ENCODE data around the gene KIF27.
A peak's percentile ranks its signal among the peaks of the same experiment; 100 is the strongest.
"Not testable (repeated sequence)": the region's sequence is repeated elsewhere in the genome, so short reads cannot be mapped to it uniquely, and the experiment has no call there.

Gene KIF27

DNA sequence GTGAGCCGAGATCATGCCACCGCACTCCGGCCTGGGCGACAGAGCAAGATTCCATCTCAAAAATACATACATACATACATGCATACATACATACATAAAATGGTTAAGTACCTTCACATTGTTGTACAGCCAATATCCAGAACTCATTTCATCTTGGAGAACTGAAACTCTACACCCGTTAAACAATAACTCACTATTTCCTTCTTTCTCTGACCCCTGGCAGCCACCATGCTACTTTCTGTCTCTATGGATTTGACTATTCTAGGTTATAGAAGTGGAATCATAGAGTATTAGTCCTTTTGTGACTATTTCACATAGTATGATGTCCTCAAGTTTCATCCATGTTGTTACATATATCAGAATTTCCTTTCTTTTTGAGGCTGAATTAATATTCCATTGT, 9.6 kb upstream of the KIF27 start:
- DNase-seq (ENCODE audit: low spot score): no peak

- DNase-seq (ENCODE audit: low spot score): no peak
Measured at GRCh38 chr9:83927591-83927990, 6.4 kb upstream of the KIF27 start.

DNA sequence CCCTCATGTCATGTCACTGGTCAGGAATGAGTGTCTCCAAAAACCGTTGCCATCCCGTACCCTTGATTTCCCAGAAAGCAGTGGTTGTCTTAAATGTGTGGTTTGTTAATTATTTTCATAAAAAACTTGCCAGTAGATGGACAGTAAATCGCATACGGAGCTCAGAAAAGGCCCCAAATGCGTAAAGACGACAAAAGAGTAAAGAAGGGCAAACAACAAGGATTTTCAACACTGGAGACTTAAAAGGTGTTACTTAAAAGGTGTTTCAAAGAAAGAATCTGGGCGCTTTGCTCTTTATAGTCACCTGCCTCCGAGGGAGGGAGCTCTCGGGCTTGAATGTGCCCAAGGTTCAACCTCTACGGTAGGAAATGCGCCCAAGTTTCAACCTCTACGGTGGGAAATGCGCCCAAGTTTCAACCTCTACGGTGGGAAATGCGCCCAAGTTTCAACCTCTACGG, 734 bp downstream of the KIF27 start:
- peak; percentile 48 for DNase-seq (ENCODE audit: low spot score)

DNA sequence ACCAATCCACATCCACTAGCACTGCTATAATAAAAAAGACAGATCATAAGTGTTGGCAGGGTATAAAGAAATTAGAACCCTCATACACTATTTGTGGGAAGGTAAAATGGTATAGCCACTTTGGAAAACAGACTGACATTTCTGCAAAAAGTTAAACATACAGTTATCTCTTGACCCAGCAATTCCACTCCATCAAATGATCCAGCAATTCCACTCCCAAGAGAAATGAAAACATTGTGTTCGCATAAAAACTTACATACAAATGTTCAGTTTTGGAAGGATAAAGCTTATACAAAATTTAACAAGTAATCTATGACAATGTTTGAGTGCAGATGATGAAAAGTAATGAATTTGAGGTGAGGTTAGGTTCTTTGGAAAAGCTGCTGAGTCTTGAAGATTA, 2.1 kb downstream of the KIF27 start:
- DNase-seq (ENCODE audit: low spot score): no peak

DNA sequence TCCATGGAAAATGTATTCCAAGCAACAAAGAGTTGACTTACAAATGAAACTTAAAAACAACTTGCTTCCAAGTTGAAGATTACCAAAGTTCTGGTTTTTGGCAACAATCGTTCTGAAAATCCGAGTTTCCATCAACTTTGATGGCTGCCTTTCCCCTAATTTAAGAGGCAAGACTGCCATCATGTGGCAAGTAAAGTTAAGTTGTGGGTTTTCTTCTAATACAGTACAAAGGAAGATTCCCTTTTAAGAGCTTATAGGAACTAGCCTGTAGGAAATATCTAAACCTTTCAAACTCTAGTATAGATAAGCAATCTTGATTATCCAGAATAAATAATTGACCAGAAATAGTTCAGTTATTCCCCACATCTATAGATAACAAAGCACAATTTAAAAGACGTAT, 9.0 kb downstream of the KIF27 start:
- DNase-seq (ENCODE audit: low spot score): peak; percentile 24

DNA sequence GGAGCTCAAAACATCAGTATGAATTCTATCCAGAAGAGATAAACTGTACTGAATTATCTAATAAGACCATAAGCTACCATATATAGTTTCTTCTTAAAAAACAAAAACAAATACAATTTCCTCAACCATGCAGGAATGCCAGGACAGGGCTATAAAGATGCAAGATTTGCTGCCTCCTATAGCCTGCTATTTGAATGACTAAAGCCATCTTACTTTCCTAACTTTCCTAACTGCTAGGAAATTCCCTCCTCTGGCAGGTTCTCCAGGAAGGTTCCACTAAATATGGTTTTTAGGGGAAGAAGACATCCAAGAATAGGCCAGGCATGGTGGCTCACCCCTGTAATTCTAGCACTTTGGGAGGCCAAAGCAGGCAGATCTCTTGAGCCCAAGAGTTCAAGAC, 15.1 kb downstream of the KIF27 start:
- DNase-seq (ENCODE audit: low spot score): no peak

GRCh38 chr9:83900615-83901014, 20.6 kb downstream of the KIF27 start:
- DNase-seq (ENCODE audit: low spot score): not testable (repeated sequence)

- not testable (repeated sequence) for DNase-seq (ENCODE audit: low spot score)
Measured at GRCh38 chr9:83894301-83894700, 26.9 kb downstream of the KIF27 start.

DNA sequence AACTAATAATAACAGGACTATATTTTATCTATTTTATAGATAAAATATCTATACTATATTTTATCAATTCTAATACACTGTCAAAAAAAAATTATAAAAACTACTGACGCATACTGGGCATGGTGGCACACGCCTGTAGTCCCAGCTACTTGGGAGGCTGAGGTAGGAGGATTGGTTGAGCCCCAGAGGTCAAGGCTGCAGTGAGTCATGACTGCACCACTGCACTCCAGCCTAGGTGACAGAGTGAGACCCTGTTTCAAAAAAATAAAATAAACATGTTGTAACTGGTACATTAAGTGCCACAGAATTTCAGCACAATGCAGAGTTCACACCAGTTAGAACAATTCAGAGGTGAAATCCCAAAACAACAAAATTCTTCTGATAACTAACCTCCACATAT, 34.7 kb downstream of the KIF27 start:
- not testable (repeated sequence) for DNase-seq (ENCODE audit: low spot score)

DNA sequence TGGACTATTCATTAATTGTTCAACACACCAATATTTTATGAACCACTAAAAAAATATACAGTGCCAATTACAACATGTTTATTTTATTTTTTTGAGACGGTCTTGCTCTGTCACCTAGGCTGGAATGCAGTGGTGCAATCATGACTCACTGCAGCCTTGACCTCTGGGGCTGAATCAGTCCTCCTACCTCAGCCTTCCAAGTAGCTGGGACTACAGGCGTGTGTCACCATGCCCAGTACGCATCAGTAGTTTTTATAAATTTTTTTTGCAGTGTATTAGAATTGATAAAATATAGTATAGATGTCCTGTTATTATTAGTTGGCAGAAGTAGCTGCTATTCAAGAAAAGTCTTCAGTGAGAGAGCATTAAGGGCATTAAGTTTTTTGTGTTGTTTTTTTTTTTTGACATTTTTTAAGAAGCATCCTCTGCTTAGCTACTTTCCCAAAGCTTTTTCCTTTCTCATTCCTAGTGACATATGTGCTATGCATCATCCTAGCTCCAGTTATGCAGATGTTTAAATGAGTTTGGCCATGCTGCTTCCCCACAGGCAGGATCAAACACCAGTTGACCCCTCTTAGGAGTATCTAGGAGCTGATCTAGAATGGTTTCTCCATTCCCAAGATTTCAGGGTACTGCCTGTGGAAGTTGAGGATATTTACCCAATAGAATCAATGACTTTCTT, 35.5 kb downstream of the KIF27 start:
- not testable (repeated sequence) for DNase-seq (ENCODE audit: low spot score)

GRCh38 chr9:83881687-83882408, 39.4 kb downstream of the KIF27 start:
- DNase-seq (ENCODE audit: low spot score): not testable (repeated sequence)

DNA sequence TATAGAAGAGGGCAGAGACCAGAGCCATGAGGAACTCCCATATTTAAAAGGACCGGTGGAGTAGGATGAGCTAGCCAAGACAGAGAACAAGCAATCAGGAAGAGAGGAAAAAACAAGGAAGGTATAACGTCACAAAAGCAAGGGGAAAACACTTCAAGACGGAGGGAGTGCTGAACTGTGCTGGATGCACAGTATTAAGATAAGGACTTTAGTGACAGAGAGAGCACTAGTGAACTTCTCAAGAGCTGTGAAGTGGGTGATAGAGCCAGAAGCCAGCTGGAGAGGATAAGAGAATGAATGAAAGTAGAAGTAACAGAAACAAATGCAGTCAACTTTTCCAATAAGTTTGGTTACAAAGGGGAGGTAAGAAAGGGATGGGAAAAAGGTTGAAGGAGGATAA, 45.7 kb downstream of the KIF27 start:
- DNase-seq (ENCODE audit: low spot score): not testable (repeated sequence)

GRCh38 chr9:83849895-83850294, 71.3 kb downstream of the KIF27 start:
- not testable (repeated sequence) for DNase-seq (ENCODE audit: low spot score)

DNA sequence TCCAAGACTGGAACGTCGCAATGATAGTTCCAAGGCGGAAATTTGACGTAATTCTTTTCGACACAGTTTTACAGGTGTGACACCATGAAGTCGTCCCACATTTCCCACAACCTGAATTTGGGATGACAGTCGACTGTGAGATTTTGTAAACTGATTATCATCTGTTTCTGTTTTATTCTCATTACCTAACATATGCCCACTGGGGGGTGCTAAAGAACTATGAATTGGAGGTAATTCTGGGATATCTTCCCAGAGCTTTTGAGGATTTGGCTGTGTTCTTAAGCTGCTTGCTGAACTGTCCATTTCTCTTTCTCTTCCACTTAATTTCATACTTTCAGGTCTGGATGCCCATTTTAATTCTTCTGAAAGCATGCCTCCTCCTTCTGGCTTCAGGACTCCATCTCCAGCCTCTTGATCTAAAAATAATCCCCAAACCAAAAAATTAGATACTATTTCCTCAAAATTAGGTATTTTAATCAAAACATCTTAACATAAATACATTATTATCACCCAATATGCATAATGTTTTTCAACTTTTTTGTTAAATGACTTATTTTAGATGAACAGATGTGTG, 84.1 kb downstream of the KIF27 start:
- DNase-seq (ENCODE audit: low spot score): not testable (repeated sequence)

- DNase-seq (ENCODE audit: low spot score): not testable (repeated sequence)
Measured at GRCh38 chr9:83830426-83831071, 90.7 kb downstream of the KIF27 start.

GRCh38 chr9:83824986-83825623, 96.1 kb downstream of the KIF27 start:
- DNase-seq (ENCODE audit: low spot score): not testable (repeated sequence)

DNA sequence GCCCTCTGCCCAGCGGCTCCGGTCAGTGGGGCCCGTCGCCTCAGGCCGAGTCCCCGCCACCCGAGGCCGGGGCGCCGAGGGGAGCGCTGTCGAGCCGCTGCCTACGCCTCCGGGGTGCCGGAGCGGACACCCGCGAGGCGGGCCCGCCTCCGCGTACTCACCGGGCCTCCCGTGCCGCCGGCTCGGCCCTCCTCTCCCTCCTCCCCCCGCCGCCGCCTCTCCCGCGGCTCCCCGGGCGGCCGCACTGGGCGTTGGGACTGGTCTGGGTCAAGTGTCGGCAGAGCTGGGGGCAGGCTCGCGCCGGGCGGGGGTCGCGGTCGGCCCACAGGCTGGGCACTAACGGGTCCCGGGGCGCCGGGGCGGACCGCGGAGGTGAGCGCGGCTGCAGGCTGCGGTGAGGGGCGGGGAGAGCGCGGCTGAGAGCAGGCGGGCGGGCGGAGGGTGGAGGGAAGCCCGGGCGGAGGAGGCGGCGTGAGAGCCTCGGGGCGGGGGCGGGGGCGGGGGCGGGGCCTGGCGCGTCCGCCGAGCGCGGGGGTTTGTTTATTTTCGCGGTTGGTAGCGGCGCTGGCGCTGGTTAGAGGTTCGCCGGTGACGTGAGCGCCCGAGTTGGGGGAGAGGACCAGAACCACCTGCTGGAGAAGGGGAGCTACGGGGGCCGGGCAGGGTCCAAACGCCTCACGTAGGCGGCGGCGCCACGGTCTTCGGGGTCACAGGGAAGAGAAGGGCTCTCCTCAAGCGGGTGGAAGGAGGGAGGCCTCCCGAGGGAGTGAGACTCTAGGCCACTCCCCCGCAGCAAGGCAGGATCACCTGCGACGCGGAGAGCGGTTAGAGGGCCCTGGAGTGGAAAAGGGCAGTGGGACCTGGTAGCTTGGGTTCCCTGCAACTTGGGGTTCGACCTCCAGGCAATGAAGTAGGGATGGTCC, 103.6 kb downstream of the KIF27 start, which contains the start of gene GKAP1:
TSS of gene GKAP1 (minus strand) at position 414 of the 923 bp plus-strand sequence. CDS start 11,252 bp downstream, outside the sequence.
- DNase-seq (ENCODE audit: low spot score): peak; percentile 72

GRCh38 chr9:83817011-83817355, 104.2 kb downstream of the KIF27 start:
- not testable (repeated sequence) for DNase-seq (ENCODE audit: low spot score)

GRCh38 chr9:83815120-83815519, 106.1 kb downstream of the KIF27 start:
- not testable (repeated sequence) for DNase-seq (ENCODE audit: low spot score)

DNA sequence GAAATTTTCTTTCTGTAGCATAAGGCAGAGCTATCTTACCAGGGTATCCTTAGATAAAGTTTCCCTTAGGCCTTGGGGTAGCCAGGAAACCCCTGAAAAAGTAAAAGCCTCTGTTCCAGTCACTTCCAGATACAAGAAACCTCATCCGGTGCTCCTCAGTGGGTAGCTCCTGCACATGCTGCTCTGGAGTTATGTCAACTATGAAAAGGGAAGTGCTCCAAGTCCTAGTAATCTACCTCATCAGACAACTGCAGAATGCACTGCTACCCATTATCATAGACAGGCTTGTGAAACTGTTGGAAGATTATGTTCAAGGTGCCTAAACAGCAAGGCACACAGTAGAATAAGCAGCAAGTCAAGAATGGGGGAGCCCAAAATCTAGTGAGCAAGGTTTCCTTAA, 112.0 kb downstream of the KIF27 start:
- not testable (repeated sequence) for DNase-seq (ENCODE audit: low spot score)

DNA sequence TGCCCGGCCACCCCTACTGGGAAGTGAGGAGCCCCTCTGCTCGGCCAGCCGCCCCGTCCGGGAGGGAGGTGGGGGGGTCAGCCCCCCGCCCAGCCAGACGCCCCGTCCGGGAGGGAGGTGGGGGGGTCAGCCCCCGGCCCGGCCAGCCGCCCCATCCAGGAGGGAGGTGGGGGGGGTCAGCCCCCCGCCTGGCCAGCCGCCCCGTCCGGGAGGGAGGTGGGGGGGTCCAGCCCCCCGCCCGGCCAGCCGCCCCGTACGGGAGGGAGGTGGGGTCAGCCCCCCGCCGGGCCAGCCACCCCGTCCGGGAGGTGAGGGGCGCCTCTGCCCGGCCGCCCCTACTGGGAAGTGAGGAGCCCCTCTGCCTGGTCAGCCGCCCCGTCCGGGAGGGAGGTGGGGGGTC, 116.8 kb downstream of the KIF27 start:
- DNase-seq (ENCODE audit: low spot score): not testable (repeated sequence)
